Lung (tissue), 12 donors: ENCODE measurements around the gene SLC12A6. TPM values are rescaled to one million over a fixed set of nuclear protein-coding genes. Genes with fewer than 3 reads are reported as not detected.

Source experiments
- ATAC-seq: fragments of 200-7000 bp; cut with Tn5 transposase; one replicate; pipeline ENCODE4 v1.9.1; 2020; ENCODE audit warnings: moderate number of reproducible peaks; ENCODE audit not compliant: insufficient read depth, low FRiP score
- DNase-seq, 3 donors: peaks; one replicate each; pipeline ENCODE4 v3.0.0-alpha.2; 2013 to 2017
- H3K27ac ChIP-seq, 2 donors: one replicate each; pipeline ENCODE4 v1.5.1; 2013; ENCODE audit warnings: mild to moderate bottlenecking in 2 of 2, moderate library complexity in 2 of 2, control low read depth in 1 of 2, inconsistent platforms in 1 of 2, low read depth in 1 of 2, low read length in 1 of 2
- H3K27me3 ChIP-seq, 3 donors: one replicate each; pipeline ENCODE4 v1.5.1; 2013; ENCODE audit warnings: low read length in 2 of 3; ENCODE audit not compliant: control insufficient read depth in 3 of 3, insufficient read depth in 3 of 3
- H3K36me3 ChIP-seq, 4 donors: one replicate each; pipeline ENCODE4 v1.5.1; 2013; ENCODE audit warnings: low read length in 4 of 4, mild to moderate bottlenecking in 1 of 4, moderate library complexity in 1 of 4; ENCODE audit not compliant: control insufficient read depth in 4 of 4, insufficient read depth in 4 of 4
- H3K4me1 ChIP-seq, 5 donors: one replicate each; pipeline ENCODE4 v1.5.1; 2013; ENCODE audit warnings: low read length in 5 of 5, mild to moderate bottlenecking in 2 of 5, moderate library complexity in 1 of 5; ENCODE audit not compliant: control insufficient read depth in 5 of 5, insufficient read depth in 5 of 5
- H3K4me3 ChIP-seq: one replicate; pipeline ENCODE4 v1.5.1; 2013; ENCODE audit warnings: mild to moderate bottlenecking, control low read depth, moderate library complexity
- H3K9ac ChIP-seq, 2 donors: one replicate each; pipeline ENCODE4 v1.5.1; 2013; ENCODE audit warnings: low read length in 2 of 2, control low read depth in 1 of 2; ENCODE audit not compliant: insufficient read depth in 1 of 2
- H3K9me3 ChIP-seq, 4 donors: one replicate each; pipeline ENCODE4 v1.5.1; 2013; ENCODE audit warnings: low read length in 3 of 4, mild to moderate bottlenecking in 1 of 4, moderate library complexity in 1 of 4; ENCODE audit not compliant: control insufficient read depth in 4 of 4, insufficient read depth in 3 of 4
- CTCF ChIP-seq: IDR thresholded peaks from 2 replicates; pipeline ENCODE4 v1.5.1; 2012; ENCODE audit warnings: mild to moderate bottlenecking; ENCODE audit errors: control extremely low read depth, extremely low read depth
- WGBS, 2 donors: extraction: QIAGEN DNeasy Blood & Tissue Kit; methylation state at CpG; one replicate each; pipeline ENCODE4 v1.1.7; 2013; 5-methylcytosine and 5-hydroxymethylcytosine counted together
- polyA plus RNA-seq, 2 donors: library from polyadenylated mRNA; stranded (reverse); fragments of 200-250 nt; gene quantifications; one replicate each; pipeline ENCODE4 v1.2.1, GENCODE V29; 2013
- total RNA-seq, 2 donors: library from RNA; depleted of rRNA in 1 of 2; stranded (reverse); fragments of >200 nt in 1 of 2; gene quantifications; one replicate each; pipeline ENCODE4 v1.2.1, GENCODE V29; 2014 to 2021
- donor health status: control.
- donor health status: control.
- donor health status: Bipolar disorder and iron deficiency.
- donor health status: healthy.
- donor health status: DM: yes; HTN: yes; CAD: no.

Gene SLC12A6
- total and polyA plus RNA-seq, 4 donors = 7.6 to 58.4 (median 27.7) TPM

- no peaks in the 10 kb centered on the region for H3K9me3 ChIP-seq
- peaks cover 0 to 8% (median 0%) of the 10 kb centered on the region in 5 donors for H3K4me1 ChIP-seq
- no peak for TF ChIP-seq CTCF
- H3K4me3 ChIP-seq = no peak overlapping the region
- DNase-seq = no peak
- H3K27ac ChIP-seq = peak overlapping the region in 1 of 2 donors; percentile 54
- peaks cover 0 to 18% (median 15%) of the 10 kb centered on the region in 4 donors for H3K36me3 ChIP-seq
- 92 to 95% methylated on average over 2 of the region's 2 CpGs for WGBS, 2 donors
- H3K9ac ChIP-seq = no peak overlapping the region
- no peaks in the 10 kb centered on the region for H3K27me3 ChIP-seq
- ATAC-seq = no peak
These were observed 79.4 kb downstream of the SLC12A6 start for GRCh38 chr15:34258151-34258550.

GRCh38 chr15:34252545-34252944 is 85.0 kb downstream of the SLC12A6 start:
- Histone ChIP-seq H3K36me3 (peaks cover 0 to 29% (median 20%) of the 10 kb centered on the region in 4 donors), H3K4me1 (peaks cover 0 to 2% (median 0%) of the 10 kb centered on the region in 5 donors), H3K27ac (no peak overlapping the region), H3K27me3 (no peaks in the 10 kb centered on the region), H3K4me3 (no peak overlapping the region), H3K9me3 (no peaks in the 10 kb centered on the region), H3K9ac (no peak overlapping the region)
- ATAC-seq = no peak
- DNase-seq = no peak
- no peak for TF ChIP-seq CTCF

- no peak overlapping the region for H3K4me3 ChIP-seq
- no peaks in the 10 kb centered on the region for H3K27me3 ChIP-seq
- no peaks in the 10 kb centered on the region for H3K9me3 ChIP-seq
- H3K27ac ChIP-seq = no peak overlapping the region
- ATAC-seq = no peak
- no peak overlapping the region for H3K9ac ChIP-seq
- no peaks in the 10 kb centered on the region for H3K4me1 ChIP-seq
- H3K36me3 ChIP-seq = peaks cover 0 to 31% (median 19%) of the 10 kb centered on the region in 4 donors
- 98 to 100% methylated on average over 1 of the region's 1 CpG for whole genome bisulfite sequencing, 2 donors
- DNase-seq = no peak
- TF ChIP-seq CTCF = no peak
These were observed 89.4 kb downstream of the SLC12A6 start for GRCh38 chr15:34248190-34248589.

GRCh38 chr15:34246276-34246976 is 91.2 kb downstream of the SLC12A6 start:
- H3K4me1 ChIP-seq = no peaks in the 10 kb centered on the region
- H3K9me3 ChIP-seq = no peaks in the 10 kb centered on the region
- TF ChIP-seq CTCF = no peak
- no peak overlapping the region for H3K27ac ChIP-seq
- WGBS, 2 donors = 83 to 85% methylated on average over 9 of the region's 9 CpGs
- no peak overlapping the region for H3K9ac ChIP-seq
- peaks cover 0 to 27% (median 16%) of the 10 kb centered on the region in 4 donors for H3K36me3 ChIP-seq
- no peak for ATAC-seq
- DNase-seq = no peak
- H3K27me3 ChIP-seq = no peaks in the 10 kb centered on the region
- H3K4me3 ChIP-seq = no peak overlapping the region
